MM.1S (cell line): ENCODE data around the gene DAB1.

ENCODE experiments used
- DNase-seq: peaks from one replicate; pipeline ENCODE4 v3.0.0-alpha.2; 2015
- H2AFZ ChIP-seq: fragments of 300-600 bp; sonication (generic); 2 replicates; pipeline ENCODE4 v1.6.0; 2016; ENCODE audit warnings: antibody characterized with exemption, low read length
- H3F3A ChIP-seq: fragments of 300-600 bp; sonication (generic); 2 replicates; pipeline ENCODE4 v1.6.1; 2016; ENCODE audit warnings: mild to moderate bottlenecking, antibody characterized with exemption, low read length, moderate library complexity, mixed read lengths; ENCODE audit not compliant: insufficient read depth
- H3K27ac ChIP-seq: fragments of 300-600 bp; sonication (generic); 2 replicates; pipeline ENCODE4 v1.5.1; 2016; ENCODE audit warnings: mild to moderate bottlenecking, low read length
- H3K27me3 ChIP-seq: fragments of 300-600 bp; sonication (generic); replicated peaks from 2 replicates; pipeline ENCODE4 v1.6.0; 2016; ENCODE audit warnings: low read length; ENCODE audit not compliant: insufficient read depth
- H3K36me3 ChIP-seq: fragments of 300-600 bp; sonication (generic); replicated peaks from 2 replicates; pipeline ENCODE4 v1.6.1; 2016; ENCODE audit warnings: mild to moderate bottlenecking, low read length, mixed read lengths; ENCODE audit not compliant: insufficient read depth
- H3K4me1 ChIP-seq: fragments of 300-600 bp; sonication (generic); 2 replicates; pipeline ENCODE4 v1.6.1; 2016; ENCODE audit warnings: low read length, mixed read lengths
- H3K4me2 ChIP-seq: fragments of 300-600 bp; sonication (generic); 2 replicates; pipeline ENCODE4 v1.6.0; 2016; ENCODE audit warnings: low read depth, low read length
- H3K4me3 ChIP-seq: fragments of 300-600 bp; sonication (generic); 2 replicates; pipeline ENCODE4 v1.5.1; 2016; ENCODE audit warnings: low read length, mixed read lengths
- H3K79me2 ChIP-seq: fragments of 300-600 bp; sonication (generic); 2 replicates; pipeline ENCODE4 v1.6.1; 2016; ENCODE audit warnings: mixed run types, low read length, mixed read lengths
- H3K9ac ChIP-seq: fragments of 300-600 bp; sonication (generic); 2 replicates; pipeline ENCODE4 v1.6.1; 2016; ENCODE audit warnings: low read length, mixed read lengths
- H3K9me2 ChIP-seq: fragments of 300-600 bp; sonication (generic); replicated peaks from 2 replicates; pipeline ENCODE4 v1.6.1; 2016; ENCODE audit warnings: mild to moderate bottlenecking, low read length, mixed read lengths; ENCODE audit not compliant: insufficient read depth
- H3K9me3 ChIP-seq: fragments of 300-600 bp; sonication (generic); replicated peaks from 2 replicates; pipeline ENCODE4 v1.6.1; 2016; ENCODE audit warnings: mild to moderate bottlenecking, low read length, mixed read lengths; ENCODE audit not compliant: insufficient read depth
- H4K20me1 ChIP-seq: fragments of 300-600 bp; sonication (generic); 2 replicates; pipeline ENCODE4 v1.6.1; 2016; ENCODE audit warnings: mild to moderate bottlenecking, low read length, moderate library complexity, mixed read lengths; ENCODE audit not compliant: insufficient read depth
- EZH2 ChIP-seq: fragments of 300-600 bp; sonication (generic); optimal IDR thresholded peaks from 2 replicates; pipeline ENCODE3; 2017; ENCODE audit warnings: low read depth, mild to moderate bottlenecking, antibody characterized with exemption, low read length, mixed read lengths
- EZH2phosphoT487 ChIP-seq: fragments of 300-600 bp; sonication (generic); IDR thresholded peaks from 2 replicates; pipeline ENCODE4 v1.6.1; 2018; ENCODE audit warnings: antibody characterized with exemption, low read length
- TF ChIP-seq, protein P1 (sequence below): fragments of 300-600 bp; sonication (generic); IDR thresholded peaks from 2 replicates; pipeline ENCODE4 v1.5.1; 2016; ENCODE audit warnings: antibody characterized with exemption, low read length, mixed read lengths

DAB1 gene

GRCh38 chr1:57061369-57061768 lies 362.5 kb downstream of the DAB1 start:
- Histone ChIP-seq H3K9ac (no peak overlapping the region), H3K4me1 (no peaks in the 10 kb centered on the region), H3K4me2 (no peak overlapping the region), H3K27me3 (no peaks in the 10 kb centered on the region), H3F3A (no peaks in the 10 kb centered on the region), H3K9me2 (no peaks in the 10 kb centered on the region), H3K36me3 (no peaks in the 10 kb centered on the region), H3K79me2 (no peaks in the 10 kb centered on the region), H3K9me3 (no peaks in the 10 kb centered on the region), H2AFZ (no peak overlapping the region), H3K4me3 (no peak overlapping the region), H3K27ac (no peak overlapping the region), H4K20me1 (no peaks in the 10 kb centered on the region)
- TF ChIP-seq EZH2phosphoT487 = no peak
- TF ChIP-seq, protein P1, sequence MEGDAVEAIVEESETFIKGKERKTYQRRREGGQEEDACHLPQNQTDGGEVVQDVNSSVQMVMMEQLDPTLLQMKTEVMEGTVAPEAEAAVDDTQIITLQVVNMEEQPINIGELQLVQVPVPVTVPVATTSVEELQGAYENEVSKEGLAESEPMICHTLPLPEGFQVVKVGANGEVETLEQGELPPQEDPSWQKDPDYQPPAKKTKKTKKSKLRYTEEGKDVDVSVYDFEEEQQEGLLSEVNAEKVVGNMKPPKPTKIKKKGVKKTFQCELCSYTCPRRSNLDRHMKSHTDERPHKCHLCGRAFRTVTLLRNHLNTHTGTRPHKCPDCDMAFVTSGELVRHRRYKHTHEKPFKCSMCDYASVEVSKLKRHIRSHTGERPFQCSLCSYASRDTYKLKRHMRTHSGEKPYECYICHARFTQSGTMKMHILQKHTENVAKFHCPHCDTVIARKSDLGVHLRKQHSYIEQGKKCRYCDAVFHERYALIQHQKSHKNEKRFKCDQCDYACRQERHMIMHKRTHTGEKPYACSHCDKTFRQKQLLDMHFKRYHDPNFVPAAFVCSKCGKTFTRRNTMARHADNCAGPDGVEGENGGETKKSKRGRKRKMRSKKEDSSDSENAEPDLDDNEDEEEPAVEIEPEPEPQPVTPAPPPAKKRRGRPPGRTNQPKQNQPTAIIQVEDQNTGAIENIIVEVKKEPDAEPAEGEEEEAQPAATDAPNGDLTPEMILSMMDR = no peak
- TF ChIP-seq EZH2 = no peak
- DNase-seq = no peak

DNA sequence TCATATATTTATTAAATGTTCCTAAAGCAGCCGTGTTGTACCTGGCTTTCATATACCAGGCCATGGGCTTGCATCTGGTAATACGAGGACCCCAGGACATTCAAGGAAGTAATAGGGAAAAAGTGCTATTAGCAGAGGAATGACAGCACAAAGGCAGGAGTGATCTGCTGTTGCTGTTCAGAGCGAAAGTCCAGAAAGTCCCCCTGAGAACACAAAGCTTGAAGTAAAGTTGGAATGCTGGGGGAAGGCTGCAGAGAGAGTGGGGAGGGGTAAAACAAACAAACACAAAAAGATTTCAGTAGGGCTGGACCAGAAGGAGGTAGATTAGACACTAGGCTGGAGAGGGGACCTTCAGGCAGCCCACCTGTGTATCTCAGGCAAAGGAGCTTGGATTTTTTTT lies 363.4 kb downstream of the DAB1 start:
- no peaks in the 10 kb centered on the region for H3K79me2 ChIP-seq
- no peak overlapping the region for H3K4me2 ChIP-seq
- H3K4me1 ChIP-seq = no peaks in the 10 kb centered on the region
- no peaks in the 10 kb centered on the region for H3K9me2 ChIP-seq
- H3K27me3 ChIP-seq = no peaks in the 10 kb centered on the region
- H3K9me3 ChIP-seq = no peaks in the 10 kb centered on the region
- no peak overlapping the region for H2AFZ ChIP-seq
- no peaks in the 10 kb centered on the region for H4K20me1 ChIP-seq
- no peak overlapping the region for H3K4me3 ChIP-seq
- no peak overlapping the region for H3K27ac ChIP-seq
- TF ChIP-seq, protein P1 = no peak
- TF ChIP-seq EZH2 (no peak), EZH2phosphoT487 (no peak)
- no peaks in the 10 kb centered on the region for H3F3A ChIP-seq
- DNase-seq = no peak
- H3K9ac ChIP-seq = no peak overlapping the region
- no peaks in the 10 kb centered on the region for H3K36me3 ChIP-seq

DNA sequence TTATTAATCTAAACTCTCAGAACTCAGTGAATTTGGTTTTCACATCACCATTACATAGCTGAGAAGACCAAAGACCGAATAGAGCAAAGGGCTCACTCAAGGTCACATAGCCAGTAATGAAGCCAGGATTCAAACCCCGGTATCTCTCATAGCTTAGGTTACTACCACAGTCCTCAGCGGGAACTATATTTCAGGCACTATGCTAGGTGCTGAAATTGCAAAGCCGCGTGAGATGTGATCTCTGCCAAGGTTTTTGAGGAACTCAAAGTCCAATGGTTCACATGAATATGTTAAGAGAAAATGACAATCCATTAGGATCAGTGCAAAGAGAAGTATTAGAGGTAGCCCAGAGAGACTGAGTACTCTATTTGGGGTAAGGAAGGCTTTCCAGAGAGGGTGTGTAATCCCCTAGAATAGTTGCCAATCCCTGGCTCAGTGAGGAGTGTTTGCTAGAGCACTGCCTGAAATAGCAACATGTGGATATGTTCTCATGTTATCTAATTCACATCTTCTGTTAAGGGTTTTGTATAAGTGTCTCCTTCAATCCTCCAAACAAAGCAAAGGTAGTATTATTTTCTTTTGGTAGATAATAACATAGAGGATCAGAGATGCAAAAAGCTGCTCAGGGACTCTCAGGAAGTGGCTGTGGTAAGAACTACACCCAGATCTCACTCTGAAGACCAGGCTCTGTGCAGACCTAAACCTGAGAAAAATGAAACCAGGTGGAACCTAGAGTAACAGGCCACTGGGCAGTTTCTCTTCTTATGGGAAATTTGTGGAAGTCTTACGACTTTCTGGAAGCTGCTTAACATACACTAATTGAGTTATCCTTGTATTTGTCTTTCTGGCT lies 365.0 kb downstream of the DAB1 start:
- no peaks in the 10 kb centered on the region for H4K20me1 ChIP-seq
- no peak overlapping the region for H3K4me3 ChIP-seq
- DNase-seq = no peak
- no peak overlapping the region for H3K9ac ChIP-seq
- H3K9me3 ChIP-seq = no peaks in the 10 kb centered on the region
- no peaks in the 10 kb centered on the region for H3K9me2 ChIP-seq
- no peak overlapping the region for H3K27ac ChIP-seq
- no peak overlapping the region for H2AFZ ChIP-seq
- no peaks in the 10 kb centered on the region for H3K4me1 ChIP-seq
- H3K27me3 ChIP-seq = no peaks in the 10 kb centered on the region
- no peaks in the 10 kb centered on the region for H3K79me2 ChIP-seq
- no peak overlapping the region for H3K4me2 ChIP-seq
- TF ChIP-seq, protein P1 = no peak
- TF ChIP-seq EZH2 (no peak), EZH2phosphoT487 (no peak)
- H3F3A ChIP-seq = no peaks in the 10 kb centered on the region
- no peaks in the 10 kb centered on the region for H3K36me3 ChIP-seq
